Peyer's patch (tissue), 4 donors: Measurements from ENCODE around the gene CD177.

Source experiments
- CTCF ChIP-seq, 6 experiments: fragments of 450-650 bp in 4 of 6; fragments of 200-600 bp in 2 of 6; sonication (generic) in 1 of 6; IDR thresholded peaks; one replicate each; pipeline ENCODE4 v1.5.1; 2017 to 2019; ENCODE audit warnings: antibody characterized with exemption in 6 of 6, mild to moderate bottlenecking in 3 of 6, moderate library complexity in 1 of 6
- POLR2A ChIP-seq, 2 donors: fragments of 450-650 bp; IDR thresholded peaks; one replicate each; pipeline ENCODE4 v1.5.1; 2017; ENCODE audit warnings: antibody characterized with exemption in 2 of 2, mild to moderate bottlenecking in 2 of 2, moderate library complexity in 2 of 2

GRCh38 chr19:43308244-43308815 lies 45.2 kb upstream of the CD177 start:
- TF ChIP-seq CTCF (IDR thresholded peaks at IDR 0.05) = no peak
- TF ChIP-seq POLR2A (IDR thresholded peaks at IDR 0.05) = no peak
